Jurkat, Clone E6-1 (cell line): ENCODE results near the gene HELQ.

Experiments
- DNase-seq: peaks from one replicate; pipeline ENCODE4 v3.0.0-alpha.2; 2011; ENCODE audit warnings: low read depth, low spot score
- H3K4me3 ChIP-seq: 2 replicates; pipeline ENCODE4 v1.5.1; 2011; ENCODE audit warnings: mild to moderate bottlenecking, low read length, control low read depth, moderate library complexity

HELQ gene

GRCh38 chr4:83382850-83383249, 72.8 kb downstream of the HELQ start:
- H3K4me3 ChIP-seq: no peak overlapping the region
- DNase-seq: no peak

- DNase-seq: no peak
- no peak overlapping the region for H3K4me3 ChIP-seq
Observed at GRCh38 chr4:83381173-83381572, 74.5 kb downstream of the HELQ start.

GRCh38 chr4:83378419-83378818, 77.2 kb downstream of the HELQ start:
- DNase-seq: peak; percentile 48
- no peak overlapping the region for H3K4me3 ChIP-seq

GRCh38 chr4:83372931-83373330, 82.7 kb downstream of the HELQ start:
- DNase-seq: no peak
- no peak overlapping the region for H3K4me3 ChIP-seq

- DNase-seq: no peak
- H3K4me3 ChIP-seq: no peak overlapping the region
Observed at GRCh38 chr4:83371936-83372335, 83.7 kb downstream of the HELQ start.

- DNase-seq: no peak
- H3K4me3 ChIP-seq: no peak overlapping the region
Observed at GRCh38 chr4:83371235-83371634, 84.4 kb downstream of the HELQ start.

GRCh38 chr4:83370640-83370906, 85.0 kb downstream of the HELQ start:
- DNase-seq: no peak
- no peak overlapping the region for H3K4me3 ChIP-seq

- no peak for DNase-seq
- H3K4me3 ChIP-seq: no peak overlapping the region
Observed at GRCh38 chr4:83369831-83370639, 85.6 kb downstream of the HELQ start.

- DNase-seq: peak; percentile 36
- H3K4me3 ChIP-seq: no peak overlapping the region
Observed at GRCh38 chr4:83364312-83364711, 91.3 kb downstream of the HELQ start.

- H3K4me3 ChIP-seq: no peak overlapping the region
- DNase-seq: peak; percentile 42
Observed at GRCh38 chr4:83362492-83363329, 92.9 kb downstream of the HELQ start.

GRCh38 chr4:83361416-83362103, 94.1 kb downstream of the HELQ start:
- DNase-seq: no peak
- H3K4me3 ChIP-seq: no peak overlapping the region

GRCh38 chr4:83360018-83360417, 95.6 kb downstream of the HELQ start:
- no peak for DNase-seq
- no peak overlapping the region for H3K4me3 ChIP-seq

GRCh38 chr4:83358410-83358809, 97.2 kb downstream of the HELQ start:
- H3K4me3 ChIP-seq: no peak overlapping the region
- DNase-seq: no peak
